Activated naive CD8-positive, alpha-beta T cell treated with anti-CD3 and anti-CD28 coated beads, Interleukin-2, amount 10 ng/mL, durations not matched to agents 7 days and 5 days (primary cell): ENCODE measurements around the gene CDK11B. TPM values are rescaled to one million over a fixed set of nuclear protein-coding genes. Genes with fewer than 3 reads are reported as not detected.

ENCODE experiments used
- ATAC-seq: fragments of 150-1000 bp; cut with Tn5 transposase; one replicate; pipeline ENCODE4 v1.10.0; 2021; ENCODE audit warnings: low read depth, moderate library complexity
- POLR2A ChIA-PET: fragments of 350-600 bp; sonication (Branson Sonifier 250); formaldehyde crosslinking; loops from one replicate; lab custom pipeline; 2021; ENCODE audit warnings: antibody characterized with exemption; lab: Charles Lee
- DNase-seq: peaks from one replicate; pipeline ENCODE4 v3.0.0; 2021
- H3K27ac Mint-ChIP-seq: one replicate; pipeline ENCODE4 v1.8.0; 2022; ENCODE audit warnings: mild to moderate bottlenecking, mixed read lengths
- H3K27me3 Mint-ChIP-seq: one replicate; pipeline ENCODE4 v1.8.0; 2022; ENCODE audit warnings: mild to moderate bottlenecking, moderate library complexity, mixed read lengths
- H3K36me3 Mint-ChIP-seq: one replicate; pipeline ENCODE4 v1.8.0; 2021; ENCODE audit warnings: mild to moderate bottlenecking, mixed read lengths
- H3K4me1 Mint-ChIP-seq: one replicate; pipeline ENCODE4 v1.8.0; 2021; ENCODE audit warnings: mixed read lengths
- H3K4me3 Mint-ChIP-seq: one replicate; pipeline ENCODE4 v1.8.0; 2022; ENCODE audit warnings: mild to moderate bottlenecking, moderate library complexity, mixed read lengths
- H3K9me3 Mint-ChIP-seq: one replicate; pipeline ENCODE4 v1.8.0; 2021; ENCODE audit warnings: mixed read lengths
- total RNA-seq, 2 experiments: library from RNA; stranded (reverse); gene quantifications; one replicate each; pipeline ENCODE4 v1.2.3, GENCODE V29; 2021

The CDK11B gene
- total RNA-seq, 2 experiments from 2014 or later: 40.8 to 42.3 TPM

DNA sequence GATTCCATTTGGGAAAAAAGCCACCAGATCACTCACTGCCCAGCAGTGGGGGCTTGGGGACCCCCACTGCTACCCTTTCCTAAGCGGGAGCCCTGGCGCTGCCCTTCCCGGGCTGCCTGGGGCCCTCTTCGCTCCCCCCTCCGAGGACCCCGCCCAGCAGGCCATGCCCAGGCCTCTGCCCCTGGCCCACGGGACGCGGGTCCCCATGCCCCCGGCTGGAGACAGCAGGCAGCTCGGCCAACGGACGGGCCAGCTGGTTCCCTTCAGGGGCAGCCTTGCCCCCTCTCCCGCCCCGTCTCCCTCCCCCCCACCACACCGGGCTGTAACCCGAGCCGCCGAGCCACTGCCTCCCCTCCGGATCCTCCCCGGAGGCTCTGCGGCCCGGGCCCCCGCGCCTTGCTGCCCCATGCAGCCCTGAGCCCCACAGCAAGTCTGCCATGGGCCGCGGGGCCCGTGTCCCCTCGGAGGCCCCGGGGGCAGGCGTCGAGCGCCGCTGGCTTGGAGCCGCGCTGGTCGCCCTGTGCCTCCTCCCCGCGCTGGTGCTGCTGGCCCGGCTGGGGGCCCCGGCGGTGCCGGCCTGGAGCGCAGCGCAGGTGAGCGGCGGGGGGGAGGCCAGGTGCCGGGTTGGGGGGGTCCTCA is 26.9 kb downstream of the CDK11B start, which contains the start of gene MMP23B:
Gene MMP23B (plus strand): TSS at position 392 of the 639 bp plus-strand sequence. CDS start 46 bp downstream, at position 438.
- POLR2A ChIA-PET: interaction anchor here (0.6 to 4.5 kb wide), 2 partner anchors 16 to 85 kb away, joined by 3 to 76 read pairs; partner anchors contain the start of gene MIB2
- Mint-ChIP-seq H3K9me3 (no peaks in the 10 kb centered on the region), H3K4me3 (peak within 1 kb of the TSS; percentile 67), H3K27ac (peak within 1 kb of the TSS; percentile 63), H3K36me3 (peaks cover 2% of the 10 kb centered on the region), H3K4me1 (peaks cover 2% of the 10 kb centered on the region), H3K27me3 (peaks cover 7% of the 10 kb centered on the region)
- DNase-seq: peak; percentile 48
- no peak for ATAC-seq

DNA sequence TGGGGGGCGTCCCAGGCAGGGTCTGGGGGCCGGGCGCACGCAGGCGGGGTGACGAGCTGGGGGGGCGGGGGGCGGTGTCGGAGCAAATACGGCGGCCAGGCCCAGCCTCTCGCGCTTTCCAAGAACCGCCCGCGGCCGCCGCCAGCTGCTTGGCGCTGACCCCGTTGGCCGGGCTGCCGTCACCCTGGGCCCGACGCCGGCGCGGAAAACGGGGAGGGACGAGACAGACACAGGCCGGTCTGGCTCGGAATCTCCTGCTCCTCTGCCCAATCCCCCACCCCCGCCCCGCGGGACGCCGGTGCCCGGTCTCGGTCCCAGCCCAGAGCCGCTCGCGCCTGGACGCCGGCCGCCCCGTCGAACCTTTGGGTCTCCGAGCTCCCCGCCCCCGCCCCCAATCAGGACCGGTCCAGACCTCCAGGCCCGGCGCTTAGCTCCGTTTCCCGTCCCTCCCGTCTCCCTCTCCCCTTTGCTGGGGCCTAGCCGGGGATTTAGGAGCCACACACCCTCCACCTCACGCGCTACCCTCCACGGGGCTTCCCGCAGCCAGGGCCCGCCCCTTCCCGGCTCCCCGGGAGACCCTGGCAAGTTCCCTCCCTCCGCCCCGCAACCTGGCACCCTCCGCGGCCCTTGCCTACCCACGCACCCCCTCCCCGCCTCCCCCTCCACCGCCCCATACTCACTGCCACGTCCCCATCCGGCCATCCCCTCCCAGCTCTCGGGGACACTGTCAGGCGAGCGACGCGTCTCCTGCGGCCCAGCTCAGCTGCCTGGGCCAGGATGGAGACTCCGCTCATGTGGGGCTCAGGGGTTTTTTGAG is 27.6 kb downstream of the CDK11B start:
- H3K27ac Mint-ChIP-seq: peak overlapping the region; percentile 63
- ATAC-seq: no peak
- H3K27me3 Mint-ChIP-seq: peaks cover 7% of the 10 kb centered on the region
- peaks cover 2% of the 10 kb centered on the region for H3K4me1 Mint-ChIP-seq
- peaks cover 2% of the 10 kb centered on the region for H3K36me3 Mint-ChIP-seq
- POLR2A ChIA-PET: interaction anchor here (0.6 to 4.5 kb wide), 8 partner anchors 9 to 278 kb away, joined by 3 to 76 read pairs (median 4); partner anchors contain the start of genes CCNL2 and MIB2
- peak overlapping the region; percentile 67 for H3K4me3 Mint-ChIP-seq
- peak; percentile 54 for DNase-seq
- no peaks in the 10 kb centered on the region for H3K9me3 Mint-ChIP-seq

- peak; percentile 97 for DNase-seq
- POLR2A ChIA-PET: interaction anchor here (0.6 to 4.5 kb wide), 10 partner anchors 9 to 279 kb away, joined by 3 to 76 read pairs (median 4); partner anchors contain the start of genes CCNL2 and MIB2
- H3K4me1 Mint-ChIP-seq: peaks cover 2% of the 10 kb centered on the region
- peak overlapping the region; percentile 95 for H3K27ac Mint-ChIP-seq
- ATAC-seq: peak; percentile 73
- H3K9me3 Mint-ChIP-seq: no peaks in the 10 kb centered on the region
- H3K4me3 Mint-ChIP-seq: peak overlapping the region; percentile 82
- peaks cover 2% of the 10 kb centered on the region for H3K36me3 Mint-ChIP-seq
- peaks cover 7% of the 10 kb centered on the region for H3K27me3 Mint-ChIP-seq
Measured at GRCh38 chr1:1630191-1630964, 28.4 kb downstream of the CDK11B start.

DNA sequence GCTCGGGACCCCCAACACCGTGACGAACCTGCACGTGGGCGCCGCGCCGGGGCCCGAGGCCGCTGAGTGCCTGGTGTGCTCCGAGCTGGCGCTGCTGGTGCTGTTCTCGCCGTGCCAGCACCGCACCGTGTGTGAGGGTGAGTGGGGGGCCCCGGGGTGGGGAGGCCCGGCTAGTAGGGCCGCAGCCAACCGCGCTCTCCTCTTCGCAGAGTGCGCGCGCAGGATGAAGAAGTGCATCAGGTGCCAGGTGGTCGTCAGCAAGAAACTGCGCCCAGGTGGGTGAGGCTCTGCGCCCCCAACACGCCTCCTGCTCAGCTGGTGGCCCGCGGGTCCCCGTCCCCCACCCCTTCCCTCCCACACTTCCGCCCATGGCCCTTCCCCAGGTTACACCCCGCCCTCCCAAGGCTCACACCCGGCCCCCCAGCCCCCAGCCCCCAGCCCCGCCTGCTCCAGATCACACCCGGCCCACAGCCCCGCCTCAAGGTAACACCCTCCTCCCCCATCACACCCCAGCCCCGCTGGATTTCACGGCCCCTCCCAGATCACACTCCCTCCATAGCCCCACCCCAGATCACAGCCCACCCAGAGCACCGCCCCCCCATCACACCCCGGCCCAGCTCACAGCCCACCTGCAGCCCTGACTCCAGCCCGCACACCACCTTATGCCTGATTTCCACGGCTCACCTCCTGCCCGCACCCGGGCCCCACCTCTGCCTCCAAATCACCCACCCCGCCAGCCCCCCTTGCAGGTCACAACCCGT is 29.2 kb downstream of the CDK11B start:
- Mint-ChIP-seq H3K9me3 (no peaks in the 10 kb centered on the region), H3K27me3 (peaks cover 7% of the 10 kb centered on the region), H3K4me3 (peak overlapping the region; percentile 79), H3K27ac (peak overlapping the region; percentile 92), H3K36me3 (peaks cover 2% of the 10 kb centered on the region), H3K4me1 (peaks cover 2% of the 10 kb centered on the region)
- ATAC-seq (peak; percentile 42), DNase-seq (peak; percentile 71)
- POLR2A ChIA-PET: interaction anchor here (0.6 to 4.5 kb wide), 9 partner anchors 10 to 279 kb away, joined by 3 to 76 read pairs (median 4); partner anchors contain the start of genes CCNL2 and MIB2

DNA sequence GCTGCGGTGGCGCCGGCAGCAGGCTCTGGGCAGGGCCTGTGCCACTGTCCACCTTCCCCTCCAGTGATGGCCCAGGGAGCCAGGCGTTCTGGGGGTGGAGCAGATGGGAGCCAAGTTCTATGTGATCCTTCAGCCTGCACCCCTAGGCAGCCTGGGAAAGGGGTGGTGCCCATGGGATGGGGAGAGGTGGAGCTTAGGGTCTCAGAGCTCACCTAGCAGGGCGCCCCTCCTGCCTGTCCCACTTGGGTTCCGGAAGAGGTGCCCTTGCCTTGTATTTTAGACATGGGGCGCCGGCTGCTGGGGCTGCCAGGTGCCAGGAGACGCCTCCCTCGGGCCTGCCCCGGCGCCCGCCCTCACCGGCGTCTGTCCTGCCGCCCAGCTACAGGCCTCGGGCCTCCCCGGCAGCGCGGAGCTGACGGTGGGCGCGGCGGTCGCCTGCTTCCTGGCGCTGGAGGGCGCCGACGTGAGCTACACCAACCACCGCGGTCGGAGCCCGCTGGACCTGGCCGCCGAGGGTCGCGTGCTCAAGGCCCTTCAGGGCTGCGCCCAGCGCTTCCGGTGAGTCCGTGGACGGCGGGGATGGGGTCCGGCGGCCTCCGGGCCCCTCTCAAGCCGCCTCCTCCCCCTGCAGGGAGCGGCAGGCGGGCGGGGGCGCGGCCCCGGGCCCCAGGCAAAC is 29.9 kb downstream of the CDK11B start:
- H3K4me3 Mint-ChIP-seq: peak overlapping the region; percentile 37
- H3K27ac Mint-ChIP-seq: peak overlapping the region; percentile 21
- H3K27me3 Mint-ChIP-seq: peaks cover 7% of the 10 kb centered on the region
- POLR2A ChIA-PET: interaction anchor here (0.8 to 4.5 kb wide), 4 partner anchors 10 to 49 kb away, joined by 3 to 76 read pairs (median 10); partner anchors contain the start of gene MIB2
- peak; percentile 71 for DNase-seq
- peaks cover 2% of the 10 kb centered on the region for H3K36me3 Mint-ChIP-seq
- no peaks in the 10 kb centered on the region for H3K9me3 Mint-ChIP-seq
- H3K4me1 Mint-ChIP-seq: peaks cover 2% of the 10 kb centered on the region
- peak; percentile 25 for ATAC-seq

DNA sequence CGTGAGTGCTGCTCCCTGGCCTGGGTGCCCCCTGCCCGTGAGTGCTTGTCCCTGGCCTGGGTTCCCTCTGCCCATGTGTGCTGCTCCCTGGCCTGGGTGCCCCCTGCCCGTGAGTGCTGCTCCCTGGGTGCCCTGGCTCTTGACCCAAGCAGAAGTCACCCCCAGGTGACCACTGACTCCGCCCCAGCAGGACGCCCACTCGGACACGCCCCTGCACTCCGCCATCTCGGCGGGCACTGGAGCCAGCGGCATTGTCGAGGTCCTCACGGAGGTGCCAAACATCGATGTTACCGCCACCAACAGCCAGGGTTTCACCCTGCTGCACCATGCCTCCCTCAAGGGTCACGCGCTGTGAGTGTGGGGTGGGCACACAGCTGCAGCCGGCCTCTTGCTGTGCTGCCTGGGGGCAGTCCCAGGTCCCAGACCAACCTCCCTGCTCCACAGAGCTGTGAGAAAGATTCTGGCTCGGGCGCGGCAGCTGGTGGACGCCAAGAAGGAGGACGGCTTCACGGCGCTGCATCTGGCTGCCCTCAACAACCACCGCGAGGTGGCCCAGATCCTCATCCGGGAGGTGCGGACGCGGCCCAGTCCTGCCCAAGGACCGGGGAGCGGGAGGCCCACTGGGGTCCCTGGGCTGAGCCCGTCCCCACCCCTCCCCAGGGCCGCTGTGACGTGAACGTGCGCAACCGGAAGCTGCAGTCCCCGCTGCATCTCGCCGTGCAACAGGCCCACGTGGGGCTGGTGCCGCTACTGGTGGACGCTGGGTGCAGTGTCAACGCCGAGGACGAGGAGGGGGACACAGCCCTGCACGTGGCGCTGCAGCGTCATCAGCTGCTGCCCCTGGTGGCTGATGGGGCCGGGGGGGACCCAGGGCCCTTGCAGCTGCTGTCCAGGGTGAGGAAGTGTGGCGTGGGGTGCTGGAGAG is 30.7 kb downstream of the CDK11B start:
- H3K4me1 Mint-ChIP-seq: peaks cover 2% of the 10 kb centered on the region
- ATAC-seq (no peak), DNase-seq (peak; percentile 40)
- peaks cover 2% of the 10 kb centered on the region for H3K36me3 Mint-ChIP-seq
- no peaks in the 10 kb centered on the region for H3K9me3 Mint-ChIP-seq
- peak overlapping the region; percentile 21 for H3K27ac Mint-ChIP-seq
- H3K27me3 Mint-ChIP-seq: peaks cover 7% of the 10 kb centered on the region
- peak overlapping the region; percentile 37 for H3K4me3 Mint-ChIP-seq
- POLR2A ChIA-PET: interaction anchor here (1.4 to 4.5 kb wide), 3 partner anchors 13 to 50 kb away, joined by 3 to 76 read pairs (median 17); partner anchors contain the start of gene MIB2

DNA sequence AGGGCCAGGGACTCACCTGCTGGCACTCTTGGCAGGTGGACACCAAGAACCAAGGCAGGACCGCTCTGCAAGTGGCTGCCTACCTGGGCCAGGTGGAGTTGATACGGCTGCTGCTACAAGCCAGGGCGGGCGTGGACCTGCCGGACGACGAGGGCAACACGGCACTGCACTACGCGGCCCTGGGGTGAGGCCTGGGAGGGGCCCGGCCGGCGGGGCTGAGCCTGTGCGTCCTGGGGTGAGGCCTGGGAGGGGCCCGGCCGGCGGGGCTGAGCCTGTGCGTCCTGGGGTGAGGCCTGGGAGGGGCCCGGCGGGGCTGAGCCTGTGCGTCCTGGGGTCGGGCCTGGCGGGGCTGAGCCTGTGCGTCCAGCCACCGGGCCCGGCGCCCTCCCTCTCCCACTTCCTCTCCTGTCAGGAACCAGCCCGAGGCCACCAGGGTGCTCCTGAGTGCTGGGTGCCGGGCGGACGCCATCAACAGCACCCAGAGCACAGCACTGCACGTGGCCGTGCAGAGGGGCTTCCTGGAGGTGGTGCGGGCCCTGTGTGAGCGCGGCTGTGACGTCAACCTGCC is 31.5 kb downstream of the CDK11B start:
- peak; percentile 39 for DNase-seq
- POLR2A ChIA-PET: interaction anchor here (2.3 to 4.5 kb wide), 2 partner anchors 12 kb away, joined by 11 to 76 read pairs; partner anchors contain the start of gene MIB2
- Mint-ChIP-seq H3K27ac (no peak overlapping the region), H3K4me1 (peaks cover 2% of the 10 kb centered on the region), H3K36me3 (peaks cover 2% of the 10 kb centered on the region), H3K27me3 (peaks cover 7% of the 10 kb centered on the region), H3K9me3 (no peaks in the 10 kb centered on the region), H3K4me3 (no peak overlapping the region)
- no peak for ATAC-seq

GRCh38 chr1:1626207-1627141 is 32.3 kb downstream of the CDK11B start:
- peaks cover 2% of the 10 kb centered on the region for H3K4me1 Mint-ChIP-seq
- no peaks in the 10 kb centered on the region for H3K9me3 Mint-ChIP-seq
- H3K27me3 Mint-ChIP-seq: peaks cover 6% of the 10 kb centered on the region
- ATAC-seq (no peak), DNase-seq (peak; percentile 36)
- no peak overlapping the region for H3K4me3 Mint-ChIP-seq
- peaks cover 2% of the 10 kb centered on the region for H3K36me3 Mint-ChIP-seq
- POLR2A ChIA-PET: interaction anchor here (0.6 to 2.3 kb wide), 4 partner anchors 11 to 140 kb away, joined by 3 to 11 read pairs (median 5); partner anchors contain the start of gene MIB2
- H3K27ac Mint-ChIP-seq: no peak overlapping the region

- POLR2A ChIA-PET: interaction anchor here (0.6 to 2.3 kb wide), 4 partner anchors 10 to 141 kb away, joined by 3 to 11 read pairs (median 5); partner anchors contain the start of gene MIB2
- H3K4me3 Mint-ChIP-seq: no peak overlapping the region
- H3K27me3 Mint-ChIP-seq: peaks cover 2% of the 10 kb centered on the region
- DNase-seq (no peak), ATAC-seq (no peak)
- H3K4me1 Mint-ChIP-seq: peaks cover 2% of the 10 kb centered on the region
- H3K9me3 Mint-ChIP-seq: no peaks in the 10 kb centered on the region
- H3K36me3 Mint-ChIP-seq: peaks cover 2% of the 10 kb centered on the region
- H3K27ac Mint-ChIP-seq: no peak overlapping the region
Measured at GRCh38 chr1:1625824-1626206, 33.0 kb downstream of the CDK11B start.

DNA sequence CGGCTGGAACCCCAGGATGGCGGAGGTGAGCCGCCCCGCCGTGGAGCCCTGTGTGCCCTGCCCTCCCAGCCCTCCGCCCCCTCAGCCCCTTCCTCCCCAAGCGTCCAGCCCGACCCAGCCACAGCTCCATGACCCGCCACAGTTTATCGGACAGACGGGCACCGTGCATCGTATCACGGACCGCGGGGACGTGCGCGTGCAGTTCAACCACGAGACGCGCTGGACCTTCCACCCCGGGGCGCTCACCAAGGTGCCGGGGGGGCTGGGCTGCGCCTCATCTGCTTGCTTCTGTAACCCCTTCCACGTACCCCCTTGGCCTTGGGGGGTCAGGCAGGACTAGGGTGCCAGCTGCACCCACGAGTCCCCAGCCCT is 33.4 kb downstream of the CDK11B start:
- no peak for DNase-seq
- POLR2A ChIA-PET: interaction anchor here (0.7 to 2.3 kb wide), 2 partner anchors 10 to 22 kb away, joined by 5 to 11 read pairs; partner anchors contain the start of gene MIB2

More for the DNA sequence above, 33.4 kb downstream of the CDK11B start:
- H3K4me1 Mint-ChIP-seq: peaks cover 2% of the 10 kb centered on the region
- ATAC-seq: no peak
- H3K36me3 Mint-ChIP-seq: peaks cover 2% of the 10 kb centered on the region
- no peaks in the 10 kb centered on the region for H3K9me3 Mint-ChIP-seq
- no peak overlapping the region for H3K27ac Mint-ChIP-seq
- H3K27me3 Mint-ChIP-seq: peaks cover 2% of the 10 kb centered on the region
- no peak overlapping the region for H3K4me3 Mint-ChIP-seq
